ENCODE results near the gene LYPD8.
"Not testable (repeated sequence)": the region's sequence is repeated elsewhere in the genome, so short reads cannot be mapped to it uniquely, and the experiment has no call there.

LYPD8 gene

GRCh38 chr1:248755517-248755916 lies at the start of gene LYPD8:
LYPD8 (minus strand) TSS chr1:248755759; CDS start chr1:248751081, 4,678 bp downstream.
- DNase-seq (ENCODE audit: low spot score in 2 of 2) = no peak
- Histone ChIP-seq H3K27me3 (ENCODE audit: low read depth) (no peaks in the 10 kb centered on the region), H3K36me3 (replicated peaks) (no peaks in the 10 kb centered on the region), H3K4me3 (no peak within 1 kb of the TSS), H3K4me1 (no peaks in the 10 kb centered on the region), H3K9me3 (no peaks in the 10 kb centered on the region)
- in situ Hi-C loops (cut with MboI; ENCODE audit: low sequenced_read_pairs) = no loop called here

GRCh38 chr1:248804771-248805681 lies 49.5 kb upstream of the LYPD8 start:
- in situ Hi-C loops (cut with MboI; ENCODE audit: low sequenced_read_pairs) = no loop called here
- H3K9me3 ChIP-seq = no peaks in the 10 kb centered on the region
- H3K36me3 ChIP-seq (replicated peaks) = no peaks in the 10 kb centered on the region
- H3K27me3 ChIP-seq (ENCODE audit: low read depth) = peaks cover 6% of the 10 kb centered on the region; the same call in 1 of the 2 replicates
- no peak overlapping the region for H3K4me3 ChIP-seq
- DNase-seq (ENCODE audit: low spot score in 2 of 2) = no peak
- no peaks in the 10 kb centered on the region for H3K4me1 ChIP-seq

- H3K4me1 ChIP-seq; DNase-seq (ENCODE audit: low spot score in 2 of 2); H3K4me3 ChIP-seq; H3K36me3 ChIP-seq (replicated peaks); H3K9me3 ChIP-seq; H3K27me3 ChIP-seq (ENCODE audit: low read depth); in situ Hi-C loops (cut with MboI; ENCODE audit: low sequenced_read_pairs): not testable (repeated sequence)
Measured at GRCh38 chr1:248803501-248803900, 47.9 kb upstream of the LYPD8 start.

DNA sequence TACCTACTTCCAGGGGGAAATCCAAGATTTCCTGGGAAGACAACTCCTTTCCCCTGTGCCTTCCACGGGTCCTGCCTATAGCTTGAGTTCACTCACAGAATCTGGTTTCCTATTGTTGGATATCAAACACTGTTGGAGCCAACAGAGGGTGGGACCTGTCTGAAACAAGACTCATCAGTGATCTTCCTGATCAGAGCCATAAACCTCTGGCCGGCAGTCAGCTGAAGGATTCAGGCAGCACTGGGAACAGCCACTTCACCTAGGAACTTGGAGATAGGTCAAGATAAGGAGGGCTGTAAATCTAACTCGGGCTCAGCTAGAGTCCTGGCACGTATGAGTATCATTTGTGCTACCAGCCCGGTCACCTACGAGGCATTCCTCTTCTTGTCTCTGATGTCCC lies 46.9 kb upstream of the LYPD8 start:
- no peak for DNase-seq (ENCODE audit: low spot score in 2 of 2)
- Histone ChIP-seq H3K27me3 (ENCODE audit: low read depth) (peaks cover 13% of the 10 kb centered on the region; the same call in 1 of the 2 replicates), H3K4me1 (no peaks in the 10 kb centered on the region), H3K4me3 (no peak overlapping the region), H3K36me3 (replicated peaks) (no peaks in the 10 kb centered on the region), H3K9me3 (no peaks in the 10 kb centered on the region)
- in situ Hi-C loops (cut with MboI; ENCODE audit: low sequenced_read_pairs) = no loop called here

- Histone ChIP-seq H3K27me3 (ENCODE audit: low read depth) (peaks cover 13% of the 10 kb centered on the region; the same call in 1 of the 2 replicates), H3K4me1 (no peaks in the 10 kb centered on the region), H3K4me3 (no peak overlapping the region), H3K9me3 (no peaks in the 10 kb centered on the region), H3K36me3 (replicated peaks) (no peaks in the 10 kb centered on the region)
- DNase-seq (ENCODE audit: low spot score in 2 of 2) = no peak
- in situ Hi-C loops (cut with MboI; ENCODE audit: low sequenced_read_pairs) = no loop called here
Measured at GRCh38 chr1:248800459-248800858, 44.9 kb upstream of the LYPD8 start.

- DNase-seq (ENCODE audit: low spot score in 2 of 2) = no peak
- Histone ChIP-seq H3K27me3 (ENCODE audit: low read depth) (peaks cover 13% of the 10 kb centered on the region; the same call in 1 of the 2 replicates), H3K9me3 (no peaks in the 10 kb centered on the region), H3K36me3 (replicated peaks) (no peaks in the 10 kb centered on the region), H3K4me1 (no peaks in the 10 kb centered on the region), H3K4me3 (no peak overlapping the region)
- in situ Hi-C loops (cut with MboI; ENCODE audit: low sequenced_read_pairs) = no loop called here
Measured at GRCh38 chr1:248798791-248799190, 43.2 kb upstream of the LYPD8 start.

- DNase-seq (ENCODE audit: low spot score in 2 of 2); H3K9me3 ChIP-seq; H3K36me3 ChIP-seq (replicated peaks); in situ Hi-C loops (cut with MboI; ENCODE audit: low sequenced_read_pairs); H3K4me1 ChIP-seq; H3K4me3 ChIP-seq; H3K27me3 ChIP-seq (ENCODE audit: low read depth): not testable (repeated sequence)
Measured at GRCh38 chr1:248794663-248795062, 39.1 kb upstream of the LYPD8 start.

DNA sequence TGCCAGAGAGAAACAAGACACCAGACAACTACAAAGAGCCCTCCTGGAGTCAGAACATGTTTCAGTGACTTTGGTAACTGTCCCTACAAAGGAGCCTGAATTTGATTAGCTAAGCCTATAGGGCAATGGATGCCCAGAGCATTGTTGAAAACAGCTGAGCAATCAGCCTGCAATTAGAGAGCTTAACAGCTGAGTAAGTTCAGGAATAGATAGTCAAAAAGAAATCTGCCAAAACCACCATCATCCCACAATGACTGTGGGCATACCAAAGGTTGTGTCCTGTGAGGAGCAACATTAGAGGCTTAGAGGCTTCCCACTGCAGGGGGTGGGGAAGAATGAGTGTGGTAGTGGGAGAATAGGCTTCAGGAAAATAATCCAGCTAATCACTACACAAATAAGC lies 38.0 kb upstream of the LYPD8 start:
- DNase-seq (ENCODE audit: low spot score in 2 of 2) = no peak
- H3K9me3 ChIP-seq = no peaks in the 10 kb centered on the region
- in situ Hi-C loops (cut with MboI; ENCODE audit: low sequenced_read_pairs) = no loop called here

DNA sequence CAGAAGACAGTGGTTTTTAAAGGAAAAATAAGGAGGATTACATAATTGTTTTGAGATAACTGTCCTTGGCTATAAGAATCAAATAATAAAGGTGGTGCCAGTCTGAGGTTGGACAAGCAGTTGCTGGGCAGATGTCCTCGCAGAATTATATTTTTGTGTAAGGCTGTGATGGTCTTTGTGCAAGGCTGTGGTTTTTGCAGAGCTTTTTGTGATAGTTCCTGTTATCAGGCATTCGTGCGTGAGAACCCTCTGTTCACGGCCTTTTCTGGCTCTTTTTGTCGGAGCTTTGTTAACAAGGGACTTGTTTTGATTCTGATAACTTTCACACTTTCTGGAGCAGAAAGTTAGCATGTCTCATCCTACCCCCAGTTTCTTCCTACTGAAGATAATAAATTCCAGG lies 36.8 kb upstream of the LYPD8 start:
- Histone ChIP-seq H3K4me3 (no peak overlapping the region), H3K27me3 (ENCODE audit: low read depth) (no peaks in the 10 kb centered on the region), H3K36me3 (replicated peaks) (no peaks in the 10 kb centered on the region), H3K9me3 (no peaks in the 10 kb centered on the region), H3K4me1 (no peaks in the 10 kb centered on the region)
- DNase-seq (ENCODE audit: low spot score in 2 of 2) = no peak
- in situ Hi-C loops (cut with MboI; ENCODE audit: low sequenced_read_pairs) = no loop called here

More for the DNA sequence above, 38.0 kb upstream of the LYPD8 start:
- no peaks in the 10 kb centered on the region for H3K36me3 ChIP-seq (replicated peaks)
- H3K27me3 ChIP-seq (ENCODE audit: low read depth) = peaks cover 8% of the 10 kb centered on the region; the same call in 1 of the 2 replicates
- H3K4me3 ChIP-seq = no peak overlapping the region
- H3K4me1 ChIP-seq = no peaks in the 10 kb centered on the region

DNA sequence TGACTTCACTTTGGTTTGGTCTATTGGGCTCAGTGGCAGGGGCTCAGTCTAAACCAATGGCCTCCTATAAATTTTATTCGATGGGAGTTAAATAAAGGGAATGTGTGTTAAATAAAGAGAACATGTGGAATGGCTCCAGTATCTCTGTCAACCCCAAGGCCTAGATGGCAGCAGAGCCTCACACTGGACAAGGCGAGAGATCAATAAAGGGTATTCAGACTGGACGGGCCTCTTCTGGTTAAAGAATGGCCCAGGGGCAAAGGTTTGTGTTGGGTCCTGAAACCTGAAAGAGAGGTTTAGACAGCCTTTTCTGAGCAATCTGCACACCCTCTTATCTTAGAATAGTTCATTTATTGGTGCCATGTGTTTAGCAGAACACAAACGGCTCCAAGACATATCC lies 35.5 kb upstream of the LYPD8 start:
- Histone ChIP-seq H3K4me1 (no peaks in the 10 kb centered on the region), H3K27me3 (ENCODE audit: low read depth) (no peaks in the 10 kb centered on the region), H3K36me3 (replicated peaks) (no peaks in the 10 kb centered on the region), H3K4me3 (no peak overlapping the region), H3K9me3 (no peaks in the 10 kb centered on the region)
- in situ Hi-C loops (cut with MboI; ENCODE audit: low sequenced_read_pairs) = no loop called here
- DNase-seq (ENCODE audit: low spot score in 2 of 2) = no peak

DNA sequence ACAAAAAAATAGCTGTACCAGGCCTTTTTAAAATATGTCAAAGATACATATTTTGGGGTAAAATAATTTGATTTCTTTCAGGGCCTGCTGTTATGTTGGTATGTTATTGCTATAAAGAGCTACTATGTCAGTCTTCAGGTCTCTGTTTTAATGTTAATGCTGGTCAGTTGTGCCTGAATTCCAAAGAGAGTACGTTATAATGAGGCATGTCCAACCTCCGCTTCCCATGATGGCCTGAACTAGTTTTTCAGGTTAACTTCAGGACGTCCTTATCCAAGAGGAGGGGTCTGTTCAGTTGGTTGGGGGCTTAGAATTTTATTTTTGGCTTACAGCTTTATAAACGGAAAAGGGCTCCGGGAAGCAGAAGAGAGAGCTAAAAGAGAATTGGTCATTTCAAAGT lies 34.9 kb upstream of the LYPD8 start:
- H3K36me3 ChIP-seq (replicated peaks) = no peaks in the 10 kb centered on the region
- in situ Hi-C loops (cut with MboI; ENCODE audit: low sequenced_read_pairs) = no loop called here
- DNase-seq (ENCODE audit: low spot score in 2 of 2) = no peak
- H3K4me1 ChIP-seq = no peaks in the 10 kb centered on the region
- H3K4me3 ChIP-seq = no peak overlapping the region
- no peaks in the 10 kb centered on the region for H3K9me3 ChIP-seq
- no peaks in the 10 kb centered on the region for H3K27me3 ChIP-seq (ENCODE audit: low read depth)

- H3K4me3 ChIP-seq; H3K9me3 ChIP-seq; in situ Hi-C loops (cut with MboI; ENCODE audit: low sequenced_read_pairs); H3K27me3 ChIP-seq (ENCODE audit: low read depth); H3K4me1 ChIP-seq; DNase-seq (ENCODE audit: low spot score in 2 of 2); H3K36me3 ChIP-seq (replicated peaks): not testable (repeated sequence)
Measured at GRCh38 chr1:248789337-248789736, 33.8 kb upstream of the LYPD8 start.

- no peak for DNase-seq (ENCODE audit: low spot score in 2 of 2)
- Histone ChIP-seq H3K4me1 (no peaks in the 10 kb centered on the region), H3K9me3 (no peaks in the 10 kb centered on the region), H3K4me3 (no peak overlapping the region), H3K27me3 (ENCODE audit: low read depth) (no peaks in the 10 kb centered on the region), H3K36me3 (replicated peaks) (no peaks in the 10 kb centered on the region)
- in situ Hi-C loops (cut with MboI; ENCODE audit: low sequenced_read_pairs) = no loop called here
Measured at GRCh38 chr1:248788327-248788726, 32.8 kb upstream of the LYPD8 start.

GRCh38 chr1:248787430-248787829 lies 31.9 kb upstream of the LYPD8 start:
- in situ Hi-C loops (cut with MboI; ENCODE audit: low sequenced_read_pairs) = no loop called here
- no peaks in the 10 kb centered on the region for H3K36me3 ChIP-seq (replicated peaks)
- no peaks in the 10 kb centered on the region for H3K4me1 ChIP-seq
- no peaks in the 10 kb centered on the region for H3K27me3 ChIP-seq (ENCODE audit: low read depth)
- no peak for DNase-seq (ENCODE audit: low spot score in 2 of 2)
- H3K4me3 ChIP-seq = no peak overlapping the region
- H3K9me3 ChIP-seq = no peaks in the 10 kb centered on the region

Data from HAP-1 (cell line).